WTC11 (cell line): ENCODE results near the gene IFT122.

ENCODE experiments used
- AR ChIP-seq: fragments of 250-450 bp; sonication (Bioruptor Pico); IDR thresholded peaks from 2 replicates; pipeline ENCODE4 v1.9.0; 2021; ENCODE audit warnings: mild to moderate bottlenecking
- CREB1 ChIP-seq: sonication (generic); formaldehyde crosslinking; IDR thresholded peaks from 2 replicates; pipeline ENCODE4 v1.8.0; 2023; ENCODE audit warnings: mild to moderate bottlenecking, missing genetic modification reagents
- CTCF ChIP-seq: fragments of 200-600 bp; IDR thresholded peaks from 2 replicates; pipeline ENCODE4 v1.8.0; 2022; ENCODE audit warnings: antibody characterized with exemption
- E2F4 ChIP-seq: sonication (generic); formaldehyde crosslinking; IDR thresholded peaks from 2 replicates; pipeline ENCODE4 v1.8.1; 2022; ENCODE audit warnings: low read depth, mild to moderate bottlenecking, moderate library complexity, missing genetic modification reagents, borderline replicate concordance
- FOXJ3 ChIP-seq: sonication (generic); formaldehyde crosslinking; IDR thresholded peaks from 2 replicates; pipeline ENCODE4 v1.9.0; 2021; ENCODE audit warnings: missing genetic modification reagents, mild to moderate bottlenecking, borderline replicate concordance
- FOXK1 ChIP-seq: sonication (generic); formaldehyde crosslinking; IDR thresholded peaks from 2 replicates; pipeline ENCODE4 v1.8.0; 2022; ENCODE audit warnings: mild to moderate bottlenecking, moderate library complexity, missing genetic modification reagents
- HMGXB4 ChIP-seq: sonication (generic); formaldehyde crosslinking; IDR thresholded peaks from 2 replicates; pipeline ENCODE4 v1.8.1; 2023; ENCODE audit warnings: mild to moderate bottlenecking, moderate library complexity, missing genetic modification reagents
- NR1H2 ChIP-seq: sonication (generic); formaldehyde crosslinking; IDR thresholded peaks from 2 replicates; pipeline ENCODE4 v1.9.0; 2021; ENCODE audit warnings: mild to moderate bottlenecking, moderate library complexity, missing genetic modification reagents
- NR3C1 ChIP-seq: sonication (generic); formaldehyde crosslinking; conservative IDR thresholded peaks from 2 replicates; pipeline ENCODE4 v1.8.1; 2023; ENCODE audit warnings: low read depth, mild to moderate bottlenecking, missing genetic modification reagents
- ZNF219 ChIP-seq: sonication (generic); formaldehyde crosslinking; IDR thresholded peaks from 2 replicates; pipeline ENCODE4 v1.8.0; 2023; ENCODE audit warnings: missing genetic modification reagents, mild to moderate bottlenecking, borderline replicate concordance
- TF ChIP-seq, protein P1 (sequence below): sonication (generic); formaldehyde crosslinking; IDR thresholded peaks from 2 replicates; pipeline ENCODE4 v1.8.0; 2022; ENCODE audit warnings: mild to moderate bottlenecking, missing genetic modification reagents
- TF ChIP-seq, protein P2 (sequence below): sonication (generic); formaldehyde crosslinking; conservative IDR thresholded peaks from 2 replicates; pipeline ENCODE4 v1.8.1; 2022; ENCODE audit warnings: mild to moderate bottlenecking, missing genetic modification reagents
- TF ChIP-seq, protein P3 (sequence below): sonication (generic); formaldehyde crosslinking; IDR thresholded peaks from 2 replicates; pipeline ENCODE4 v1.8.1; 2023; ENCODE audit warnings: mild to moderate bottlenecking, missing genetic modification reagents, moderate library complexity

DNA sequence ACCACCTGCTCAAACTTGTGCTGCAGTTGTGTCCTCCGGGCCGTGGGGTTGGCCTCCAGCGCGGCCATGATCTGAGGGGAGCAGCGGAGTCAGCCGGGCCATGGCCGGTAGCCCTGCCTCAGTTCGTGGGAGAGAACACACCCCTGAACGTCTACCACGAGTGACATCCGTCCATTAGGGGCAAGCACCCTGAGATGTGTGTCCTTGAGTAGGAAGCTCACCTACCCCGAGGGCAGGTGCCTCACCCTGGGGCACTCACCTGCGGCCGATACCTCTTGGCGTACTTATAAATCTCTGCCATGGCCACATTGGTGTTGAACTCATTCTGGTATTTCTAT, 116.3 kb downstream of the IFT122 start:
- TF ChIP-seq CTCF, result no peak
- no peak for TF ChIP-seq FOXJ3
- TF ChIP-seq NR1H2 (CRISPR knock-in tag), result no peak
- TF ChIP-seq, protein P1, sequence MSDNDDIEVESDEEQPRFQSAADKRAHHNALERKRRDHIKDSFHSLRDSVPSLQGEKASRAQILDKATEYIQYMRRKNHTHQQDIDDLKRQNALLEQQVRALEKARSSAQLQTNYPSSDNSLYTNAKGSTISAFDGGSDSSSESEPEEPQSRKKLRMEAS (CRISPR knock-in tag), result no peak
- TF ChIP-seq CREB1 (CRISPR knock-in tag), result no peak
- no peak for TF ChIP-seq E2F4
- no peak for TF ChIP-seq NR3C1
- TF ChIP-seq, protein P2, sequence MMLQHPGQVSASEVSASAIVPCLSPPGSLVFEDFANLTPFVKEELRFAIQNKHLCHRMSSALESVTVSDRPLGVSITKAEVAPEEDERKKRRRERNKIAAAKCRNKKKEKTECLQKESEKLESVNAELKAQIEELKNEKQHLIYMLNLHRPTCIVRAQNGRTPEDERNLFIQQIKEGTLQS (CRISPR knock-in tag), result no peak
- TF ChIP-seq AR, result no peak
- no peak for TF ChIP-seq HMGXB4 (CRISPR knock-in tag)
- no peak for TF ChIP-seq ZNF219
- TF ChIP-seq, protein P3, sequence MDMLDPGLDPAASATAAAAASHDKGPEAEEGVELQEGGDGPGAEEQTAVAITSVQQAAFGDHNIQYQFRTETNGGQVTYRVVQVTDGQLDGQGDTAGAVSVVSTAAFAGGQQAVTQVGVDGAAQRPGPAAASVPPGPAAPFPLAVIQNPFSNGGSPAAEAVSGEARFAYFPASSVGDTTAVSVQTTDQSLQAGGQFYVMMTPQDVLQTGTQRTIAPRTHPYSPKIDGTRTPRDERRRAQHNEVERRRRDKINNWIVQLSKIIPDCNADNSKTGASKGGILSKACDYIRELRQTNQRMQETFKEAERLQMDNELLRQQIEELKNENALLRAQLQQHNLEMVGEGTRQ (CRISPR knock-in tag), result no peak
- no peak for TF ChIP-seq FOXK1 (CRISPR knock-in tag)
